Stomach (tissue), 4 donors: Measurements from ENCODE around the gene TOR1A.

Source experiments
- EP300 ChIP-seq: sonication (generic); formaldehyde crosslinking; IDR thresholded peaks from one replicate; pipeline ENCODE4 v1.6.1; 2017; ENCODE audit warnings: antibody characterized with exemption
- POLR2A ChIP-seq, 4 donors: fragments of 450-650 bp; IDR thresholded peaks; one replicate each; pipeline ENCODE4 v1.6.1; 2016; ENCODE audit warnings: antibody characterized with exemption in 4 of 4, control low read depth in 2 of 4, mild to moderate bottlenecking in 1 of 4, moderate library complexity in 1 of 4
- POLR2AphosphoS5 ChIP-seq, 3 donors: sonication (generic); formaldehyde crosslinking; IDR thresholded peaks; one replicate each; pipeline ENCODE4 v1.6.1; 2016; ENCODE audit warnings: antibody characterized with exemption in 3 of 3
- TF ChIP-seq, protein P1 (sequence below), 7 experiments: fragments of 450-650 bp in 4 of 7; fragments of 200-600 bp in 3 of 7; sonication (generic) in 3 of 7; IDR thresholded peaks; one replicate each; pipeline ENCODE4 v1.5.1; 2016 to 2019; ENCODE audit warnings: antibody characterized with exemption in 7 of 7, control low read depth in 2 of 7, mild to moderate bottlenecking in 1 of 7

DNA sequence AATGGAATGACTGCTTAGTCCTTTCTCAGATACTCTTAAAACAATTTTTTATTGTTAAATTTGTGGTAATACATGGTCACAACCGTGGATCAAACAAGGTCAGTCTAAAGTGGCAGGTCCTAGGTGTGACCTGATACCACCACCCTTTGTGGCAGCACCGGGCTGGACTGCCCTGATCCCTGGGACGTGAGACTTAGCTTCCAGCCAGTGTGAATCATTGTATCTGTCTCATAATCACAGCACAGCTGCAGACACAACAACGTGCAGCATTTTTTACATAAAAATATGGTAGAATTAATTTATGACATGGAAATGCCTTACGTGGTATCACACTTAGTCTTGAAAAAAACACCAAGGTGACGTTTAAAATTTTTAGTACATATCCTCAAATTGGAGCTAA is 13.1 kb downstream of the TOR1A start:
- TF ChIP-seq POLR2AphosphoS5 (IDR thresholded peaks at IDR 0.05) (no peak), POLR2A (IDR thresholded peaks at IDR 0.05) (no peak), EP300 (no peak)
- TF ChIP-seq, protein P1, sequence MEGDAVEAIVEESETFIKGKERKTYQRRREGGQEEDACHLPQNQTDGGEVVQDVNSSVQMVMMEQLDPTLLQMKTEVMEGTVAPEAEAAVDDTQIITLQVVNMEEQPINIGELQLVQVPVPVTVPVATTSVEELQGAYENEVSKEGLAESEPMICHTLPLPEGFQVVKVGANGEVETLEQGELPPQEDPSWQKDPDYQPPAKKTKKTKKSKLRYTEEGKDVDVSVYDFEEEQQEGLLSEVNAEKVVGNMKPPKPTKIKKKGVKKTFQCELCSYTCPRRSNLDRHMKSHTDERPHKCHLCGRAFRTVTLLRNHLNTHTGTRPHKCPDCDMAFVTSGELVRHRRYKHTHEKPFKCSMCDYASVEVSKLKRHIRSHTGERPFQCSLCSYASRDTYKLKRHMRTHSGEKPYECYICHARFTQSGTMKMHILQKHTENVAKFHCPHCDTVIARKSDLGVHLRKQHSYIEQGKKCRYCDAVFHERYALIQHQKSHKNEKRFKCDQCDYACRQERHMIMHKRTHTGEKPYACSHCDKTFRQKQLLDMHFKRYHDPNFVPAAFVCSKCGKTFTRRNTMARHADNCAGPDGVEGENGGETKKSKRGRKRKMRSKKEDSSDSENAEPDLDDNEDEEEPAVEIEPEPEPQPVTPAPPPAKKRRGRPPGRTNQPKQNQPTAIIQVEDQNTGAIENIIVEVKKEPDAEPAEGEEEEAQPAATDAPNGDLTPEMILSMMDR (IDR thresholded peaks at IDR 0.05): no peak
